GM12878 (cell line): ENCODE measurements around the gene CHD6.

ENCODE experiments used
- CBX3 ChIP-seq: fragments of 200-600 bp; sonication (generic); IDR thresholded peaks from 2 replicates; pipeline ENCODE4 v1.6.1; 2016; ENCODE audit warnings: low read depth, borderline replicate concordance
- CTCF ChIP-seq, 3 experiments: IDR thresholded peaks in 2 of 3; conservative IDR thresholded peaks in 1 of 3; 2 replicates each; pipeline ENCODE4 v1.5.1; 2011; ENCODE audit warnings: low read depth in 3 of 3, low read length in 3 of 3, mild to moderate bottlenecking in 3 of 3, control low read depth in 2 of 3, moderate library complexity in 2 of 3, inconsistent platforms in 1 of 3, mixed read lengths in 1 of 3; ENCODE audit not compliant: control insufficient read depth in 2 of 3, insufficient read depth in 1 of 3; ENCODE audit errors: extremely low read depth in 1 of 3
- EZH2 ChIP-seq: IDR thresholded peaks from 2 replicates; pipeline ENCODE4 v1.6.1; 2012; ENCODE audit warnings: low read depth, mild to moderate bottlenecking, control low read depth, inconsistent platforms, low read length, borderline replicate concordance; ENCODE audit not compliant: control insufficient read depth
- NR2C1 ChIP-seq: fragments of 450-650 bp; IDR thresholded peaks from 2 replicates; pipeline ENCODE4 v1.6.1; 2017; ENCODE audit warnings: antibody characterized with exemption, mild to moderate bottlenecking, moderate library complexity
- TAF1 ChIP-seq: IDR thresholded peaks from 2 replicates; pipeline ENCODE4 v1.6.1; 2011; ENCODE audit warnings: mild to moderate bottlenecking, low read depth, low read length, borderline replicate concordance
- ZNF207 ChIP-seq: fragments of 450-650 bp; IDR thresholded peaks from 2 replicates; pipeline ENCODE4 v1.6.1; 2014; ENCODE audit warnings: antibody characterized with exemption, mild to moderate bottlenecking, borderline replicate concordance
- TF ChIP-seq, protein P1 (sequence below): IDR thresholded peaks from 2 replicates; pipeline ENCODE4 v1.6.1; 2011; ENCODE audit warnings: mild to moderate bottlenecking, low read depth, low read length, moderate library complexity; ENCODE audit not compliant: insufficient replicate concordance
- TF ChIP-seq, protein P2 (sequence below): fragments of 450-650 bp; formaldehyde crosslinking; IDR thresholded peaks from 2 replicates; pipeline ENCODE4 v1.4.0; 2022; ENCODE audit warnings: mild to moderate bottlenecking, moderate library complexity

- TF ChIP-seq ZNF207 = no peak
- TF ChIP-seq CTCF (IDR thresholded peaks at IDR 0.05 in 2 of 3, conservative IDR thresholded peaks at IDR 0.05 in 1 of 3; ENCODE audit: control insufficient read depth in 2 of 3, extremely low read depth in 1 of 3, insufficient read depth in 1 of 3, low read depth in 3 of 3, low read length in 3 of 3) = no peak
- no peak for TF ChIP-seq NR2C1
- TF ChIP-seq, protein P1, sequence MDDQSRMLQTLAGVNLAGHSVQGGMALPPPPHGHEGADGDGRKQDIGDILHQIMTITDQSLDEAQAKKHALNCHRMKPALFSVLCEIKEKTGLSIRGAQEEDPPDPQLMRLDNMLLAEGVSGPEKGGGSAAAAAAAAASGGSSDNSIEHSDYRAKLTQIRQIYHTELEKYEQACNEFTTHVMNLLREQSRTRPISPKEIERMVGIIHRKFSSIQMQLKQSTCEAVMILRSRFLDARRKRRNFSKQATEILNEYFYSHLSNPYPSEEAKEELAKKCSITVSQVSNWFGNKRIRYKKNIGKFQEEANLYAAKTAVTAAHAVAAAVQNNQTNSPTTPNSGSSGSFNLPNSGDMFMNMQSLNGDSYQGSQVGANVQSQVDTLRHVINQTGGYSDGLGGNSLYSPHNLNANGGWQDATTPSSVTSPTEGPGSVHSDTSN = no peak
- TF ChIP-seq, protein P2, sequence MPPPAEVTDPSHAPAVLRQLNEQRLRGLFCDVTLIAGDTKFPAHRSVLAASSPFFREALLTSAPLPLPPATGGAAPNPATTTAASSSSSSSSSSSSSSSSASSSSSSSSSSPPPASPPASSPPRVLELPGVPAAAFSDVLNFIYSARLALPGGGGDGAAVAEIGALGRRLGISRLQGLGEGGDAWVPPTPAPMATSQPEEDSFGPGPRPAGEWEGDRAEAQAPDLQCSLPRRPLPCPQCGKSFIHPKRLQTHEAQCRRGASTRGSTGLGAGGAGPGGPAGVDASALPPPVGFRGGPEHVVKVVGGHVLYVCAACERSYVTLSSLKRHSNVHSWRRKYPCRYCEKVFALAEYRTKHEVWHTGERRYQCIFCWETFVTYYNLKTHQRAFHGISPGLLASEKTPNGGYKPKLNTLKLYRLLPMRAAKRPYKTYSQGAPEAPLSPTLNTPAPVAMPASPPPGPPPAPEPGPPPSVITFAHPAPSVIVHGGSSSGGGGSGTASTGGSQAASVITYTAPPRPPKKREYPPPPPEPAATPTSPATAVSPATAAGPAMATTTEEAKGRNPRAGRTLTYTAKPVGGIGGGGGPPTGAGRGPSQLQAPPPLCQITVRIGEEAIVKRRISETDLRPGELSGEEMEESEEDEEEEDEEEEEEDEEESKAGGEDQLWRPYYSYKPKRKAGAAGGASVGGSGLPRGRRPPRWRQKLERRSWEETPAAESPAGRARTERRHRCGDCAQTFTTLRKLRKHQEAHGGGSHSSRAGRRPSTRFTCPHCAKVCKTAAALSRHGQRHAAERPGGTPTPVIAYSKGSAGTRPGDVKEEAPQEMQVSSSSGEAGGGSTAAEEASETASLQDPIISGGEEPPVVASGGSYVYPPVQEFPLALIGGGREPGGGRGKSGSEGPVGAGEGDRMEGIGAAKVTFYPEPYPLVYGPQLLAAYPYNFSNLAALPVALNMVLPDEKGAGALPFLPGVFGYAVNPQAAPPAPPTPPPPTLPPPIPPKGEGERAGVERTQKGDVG (CRISPR knock-in tag) = no peak
- TF ChIP-seq TAF1 = no peak
- no peak for TF ChIP-seq EZH2
- no peak for TF ChIP-seq CBX3
Observed at GRCh38 chr20:41575412-41575811, 42.8 kb downstream of the CHD6 start.
